Neuronal stem cell (in vitro differentiated cells): ENCODE results near the gene FSTL4.

Experiments
- DNase-seq: peaks from one replicate; pipeline ENCODE4 v3.0.0-alpha.2; 2013; ENCODE audit warnings: low spot score
- H2AFZ ChIP-seq: one replicate; pipeline ENCODE4 v1.6.1; 2013; ENCODE audit warnings: mild to moderate bottlenecking, low read length, inconsistent platforms
- H2AK5ac ChIP-seq: 2 replicates; pipeline ENCODE4 v1.6.1; 2013; ENCODE audit warnings: low read depth, mild to moderate bottlenecking, inconsistent platforms, low read length, moderate library complexity, mixed read lengths
- H2BK120ac ChIP-seq: 2 replicates; pipeline ENCODE4 v1.6.1; 2013; ENCODE audit warnings: low read depth, mild to moderate bottlenecking, inconsistent platforms, low read length, moderate library complexity, mixed read lengths
- H2BK12ac ChIP-seq: one replicate; pipeline ENCODE4 v1.6.1; 2013; ENCODE audit warnings: low read length, inconsistent platforms
- H2BK15ac ChIP-seq: 2 replicates; pipeline ENCODE4 v1.6.1; 2013; ENCODE audit warnings: mild to moderate bottlenecking, low read length, inconsistent platforms, mixed read lengths
- H2BK5ac ChIP-seq: one replicate; pipeline ENCODE4 v1.6.1; 2013; ENCODE audit warnings: inconsistent platforms, mild to moderate bottlenecking, low read length, moderate library complexity
- H3K14ac ChIP-seq: one replicate; pipeline ENCODE4 v1.6.1; 2013; ENCODE audit warnings: low read length, inconsistent platforms
- H3K18ac ChIP-seq: 2 replicates; pipeline ENCODE4 v1.6.1; 2013; ENCODE audit warnings: low read length, inconsistent platforms
- H3K23ac ChIP-seq: 2 replicates; pipeline ENCODE4 v1.6.1; 2013; ENCODE audit warnings: low read depth, mild to moderate bottlenecking, mixed read lengths, low read length, inconsistent platforms; ENCODE audit not compliant: poor library complexity
- H3K27ac ChIP-seq: replicated peaks from 3 replicates; pipeline ENCODE4 v1.5.1; 2013; ENCODE audit warnings: low read length, inconsistent platforms
- H3K27me3 ChIP-seq, 3 experiments: 2 replicates each; pipeline ENCODE4 v1.6.1; 2013; ENCODE audit warnings: low read length in 3 of 3, mild to moderate bottlenecking in 2 of 3, inconsistent platforms in 1 of 3, low read depth in 1 of 3, mixed read lengths in 1 of 3, moderate library complexity in 1 of 3; ENCODE audit not compliant: control insufficient read depth in 3 of 3, insufficient read depth in 3 of 3
- H3K36me3 ChIP-seq, 2 donors: replicated peaks in 1 of 2; 2 replicates each; pipeline ENCODE4 v1.6.1; 2013; ENCODE audit warnings: low read length in 2 of 2; ENCODE audit not compliant: control insufficient read depth in 2 of 2, insufficient read depth in 2 of 2
- H3K4ac ChIP-seq: 2 replicates; pipeline ENCODE4 v1.6.1; 2013; ENCODE audit warnings: inconsistent platforms, mild to moderate bottlenecking, low read length, moderate library complexity
- H3K4me1 ChIP-seq, 2 donors: 1 replicate in 1 of 2; 2 replicates in 1 of 2; pipeline ENCODE4 v1.6.1; 2013; ENCODE audit warnings: low read length in 2 of 2, low read depth in 1 of 2; ENCODE audit not compliant: control insufficient read depth in 2 of 2, insufficient read depth in 1 of 2
- H3K4me2 ChIP-seq: one replicate; pipeline ENCODE4 v1.6.1; 2013; ENCODE audit warnings: mild to moderate bottlenecking, low read length, inconsistent platforms; ENCODE audit not compliant: insufficient read depth, poor library complexity, severe bottlenecking
- H3K4me3 ChIP-seq, 2 donors: 2 replicates each; pipeline ENCODE4 v1.5.1; 2013; ENCODE audit warnings: low read length in 2 of 2, mild to moderate bottlenecking in 2 of 2, inconsistent platforms in 1 of 2, moderate library complexity in 1 of 2
- H3K79me1 ChIP-seq: one replicate; pipeline ENCODE4 v1.6.1; 2013; ENCODE audit warnings: low read depth, mild to moderate bottlenecking, inconsistent platforms, low read length, moderate library complexity
- H3K9ac ChIP-seq: one replicate; pipeline ENCODE4 v1.6.1; 2013; ENCODE audit warnings: mild to moderate bottlenecking, low read depth, low read length, inconsistent platforms; ENCODE audit not compliant: poor library complexity
- H3K9me3 ChIP-seq, 2 donors: replicated peaks in 1 of 2; 2 replicates each; pipeline versions ENCODE3 to v1.6.1; 2013; ENCODE audit warnings: low read length in 2 of 2, mild to moderate bottlenecking in 2 of 2, inconsistent platforms in 1 of 2, low read depth in 1 of 2, mixed read lengths in 1 of 2, moderate library complexity in 1 of 2; ENCODE audit not compliant: control insufficient read depth in 2 of 2, insufficient read depth in 1 of 2
- H4K8ac ChIP-seq: one replicate; pipeline ENCODE4 v1.6.1; 2013; ENCODE audit warnings: low read depth, mild to moderate bottlenecking, inconsistent platforms, low read length, moderate library complexity
- H4K91ac ChIP-seq: one replicate; pipeline ENCODE4 v1.6.1; 2013; ENCODE audit warnings: low read length, low read depth, mild to moderate bottlenecking, inconsistent platforms; ENCODE audit not compliant: poor library complexity
- WGBS, 2 donors: extraction: QIAGEN DNeasy Blood & Tissue Kit; methylation state at CpG; one replicate each; pipeline ENCODE4 v1.1.7; 2013; ENCODE audit warnings: missing lambda C conversion rate in 2 of 2, mixed read lengths in 1 of 2; ENCODE audit not compliant: insufficient read length in 2 of 2, insufficient replicate concordance in 1 of 2; ENCODE audit errors: extremely low coverage in 2 of 2; 5-methylcytosine and 5-hydroxymethylcytosine counted together

FSTL4 gene

DNA sequence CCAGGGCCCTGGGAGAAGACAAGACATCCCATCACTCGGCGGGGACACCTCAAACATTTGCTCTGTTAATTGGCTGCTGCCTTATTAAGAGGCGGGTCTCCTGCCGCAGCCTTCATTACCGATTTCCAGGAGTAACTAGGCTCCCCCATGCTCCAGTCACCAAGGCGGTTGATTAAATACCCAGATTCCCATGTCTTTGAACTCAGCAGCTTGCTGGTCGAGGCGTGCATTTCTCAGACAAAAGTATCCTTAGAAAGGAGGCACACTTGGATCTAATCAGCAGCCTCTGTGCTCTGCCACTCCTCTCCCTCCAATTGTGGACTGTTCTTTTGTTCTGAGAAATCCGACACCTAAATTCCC is 228.8 kb downstream of the FSTL4 start:
- H3K27ac ChIP-seq = peak overlapping the region; percentile 12
- H3K14ac ChIP-seq = no peak overlapping the region
- no peak overlapping the region for H2BK120ac ChIP-seq
- no peak overlapping the region for H2BK12ac ChIP-seq
- H3K4me3 ChIP-seq = no peak overlapping the region
- H3K79me1 ChIP-seq = no peaks in the 10 kb centered on the region
- peaks cover 2 to 18% of the 10 kb centered on the region in 2 donors for H3K4me1 ChIP-seq
- H3K4me2 ChIP-seq = no peak overlapping the region
- H2BK15ac ChIP-seq = no peak overlapping the region
- DNase-seq = peak; percentile 45
- H2AFZ ChIP-seq = peak overlapping the region; percentile 61
- H3K9ac ChIP-seq = no peak overlapping the region
- no peak overlapping the region for H3K23ac ChIP-seq
- no peak overlapping the region for H4K91ac ChIP-seq
- H3K4ac ChIP-seq = no peak overlapping the region
- peaks cover 0 to 40% (median 0%) of the 10 kb centered on the region in 3 experiments for H3K27me3 ChIP-seq
- no peak overlapping the region for H4K8ac ChIP-seq
- no peak overlapping the region for H3K18ac ChIP-seq
- H3K36me3 ChIP-seq = no peaks in the 10 kb centered on the region
- H2BK5ac ChIP-seq = no peak overlapping the region
- H2AK5ac ChIP-seq = no peak overlapping the region
- no peaks in the 10 kb centered on the region for H3K9me3 ChIP-seq
- no CpG with 5 or more reads among the region's 9 CpGs for whole genome bisulfite sequencing, 2 donors

DNA sequence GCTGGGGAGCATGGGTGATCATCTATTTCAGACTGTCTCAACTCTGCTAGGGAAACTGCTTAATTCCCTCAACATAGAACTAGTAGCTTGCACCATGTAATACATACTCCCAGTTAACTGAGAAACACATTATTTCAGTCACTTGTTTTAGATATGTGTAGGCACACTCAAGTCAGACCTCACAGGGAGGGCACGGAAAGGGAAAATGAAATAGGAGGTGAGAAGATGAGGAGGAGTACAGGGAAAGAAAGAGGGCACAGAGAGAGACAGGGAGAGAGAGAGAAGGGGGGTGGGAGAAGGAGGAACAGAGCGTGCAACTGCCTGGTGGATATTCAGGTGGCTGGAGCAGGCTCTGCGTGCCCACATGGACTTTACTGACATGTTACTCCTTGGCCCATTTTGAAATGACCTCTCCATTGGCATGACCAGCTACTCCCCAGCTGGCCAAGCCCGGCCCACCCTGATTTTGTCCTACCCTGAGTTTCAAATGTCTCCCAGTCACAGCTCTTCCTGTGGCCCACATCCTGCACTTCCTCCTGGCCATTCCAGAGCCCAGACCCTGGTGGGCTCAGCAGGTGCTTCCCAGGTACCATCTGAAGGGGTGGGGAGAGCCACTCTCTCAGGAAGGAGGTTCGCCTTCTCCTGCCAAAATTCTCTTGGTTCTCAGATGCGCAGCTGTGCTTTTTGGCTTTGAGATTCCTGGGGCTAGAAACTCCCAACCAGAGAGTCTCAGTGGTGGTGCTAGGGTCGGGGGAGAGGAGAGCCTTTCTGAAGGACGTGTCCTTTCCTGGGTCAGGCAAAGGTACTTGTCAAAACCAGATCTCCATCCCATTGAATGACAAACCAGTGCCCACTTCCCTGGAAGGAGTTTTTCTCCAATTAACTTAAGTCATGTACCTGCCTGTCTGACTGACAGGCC is 229.4 kb downstream of the FSTL4 start:
- Histone ChIP-seq H3K4me2 (no peak overlapping the region), H3K4me3 (no peak overlapping the region), H2BK15ac (no peak overlapping the region), H2AFZ (peak overlapping the region; percentile 61), H3K23ac (no peak overlapping the region), H3K4me1 (peaks cover 2 to 18% of the 10 kb centered on the region in 2 donors), H3K9me3 (peaks cover 0 to 6% of the 10 kb centered on the region in 2 donors), H3K9ac (no peak overlapping the region), H3K27me3 (peaks cover 0 to 40% (median 0%) of the 10 kb centered on the region in 3 experiments), H3K36me3 (no peaks in the 10 kb centered on the region), H4K8ac (no peak overlapping the region), H4K91ac (no peak overlapping the region), H2AK5ac (peak overlapping the region; percentile 66), H2BK120ac (no peak overlapping the region), H2BK5ac (no peak overlapping the region), H3K27ac (peak overlapping the region; percentile 12), H3K79me1 (no peaks in the 10 kb centered on the region), H3K18ac (peak overlapping the region; percentile 12), H3K4ac (no peak overlapping the region), H3K14ac (no peak overlapping the region), H2BK12ac (peak overlapping the region; percentile 84)
- no CpG with 5 or more reads among the region's 8 CpGs for WGBS, 2 donors
- no peak for DNase-seq

DNA sequence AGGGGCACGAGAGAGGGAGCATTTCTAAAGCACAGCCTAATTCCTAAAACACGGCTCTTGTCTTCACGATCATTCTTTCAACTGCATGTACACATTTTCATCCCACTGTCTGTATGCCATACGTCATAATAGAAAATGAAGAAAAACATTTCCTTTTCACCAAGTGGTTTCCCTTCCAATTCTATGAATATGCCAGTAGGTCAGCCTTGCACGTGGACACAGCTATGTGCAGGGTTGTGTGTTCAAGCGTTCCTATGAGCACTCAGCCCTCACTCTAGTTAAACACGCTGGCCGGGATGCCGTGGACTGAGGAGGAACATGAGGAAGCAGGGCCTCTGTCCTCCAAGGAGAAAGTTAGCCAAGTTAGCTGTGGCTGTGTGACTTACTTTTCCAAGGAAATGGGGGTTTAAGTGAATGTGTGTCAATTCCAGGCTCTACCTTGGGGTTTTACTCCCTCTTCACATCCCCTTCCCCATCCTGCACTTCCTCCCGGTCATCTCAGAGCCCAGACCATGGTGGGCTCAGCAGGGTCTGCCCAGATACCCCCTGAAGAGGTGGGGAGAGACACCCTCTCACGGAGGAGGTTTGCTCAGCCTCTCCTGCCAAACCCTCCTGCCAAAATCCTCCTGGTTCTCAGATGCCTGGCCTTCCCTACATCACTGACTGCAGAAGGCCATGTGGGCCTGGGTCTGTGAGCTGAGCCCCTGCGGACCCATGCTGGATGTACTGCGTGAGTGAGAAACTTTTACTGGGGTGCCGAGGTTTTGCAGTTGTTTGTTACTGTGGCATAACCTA is 230.6 kb downstream of the FSTL4 start:
- Histone ChIP-seq H2AK5ac (peak overlapping the region; percentile 20), H3K4me3 (no peak overlapping the region), H3K79me1 (no peaks in the 10 kb centered on the region), H3K36me3 (no peaks in the 10 kb centered on the region), H3K4me2 (no peak overlapping the region), H3K4ac (no peak overlapping the region), H2BK120ac (no peak overlapping the region), H3K27ac (no peak overlapping the region), H2BK15ac (no peak overlapping the region), H4K8ac (no peak overlapping the region), H3K9me3 (peaks cover 5 to 14% of the 10 kb centered on the region in 2 donors), H2BK12ac (no peak overlapping the region), H3K9ac (no peak overlapping the region), H2AFZ (no peak overlapping the region), H3K27me3 (peaks cover 0 to 36% (median 0%) of the 10 kb centered on the region in 3 experiments), H3K18ac (peak overlapping the region; percentile 23), H4K91ac (no peak overlapping the region), H3K23ac (no peak overlapping the region), H3K4me1 (peaks cover 2 to 18% of the 10 kb centered on the region in 2 donors), H2BK5ac (no peak overlapping the region), H3K14ac (no peak overlapping the region)
- no CpG with 5 or more reads among the region's 14 CpGs for WGBS, 2 donors
- no peak for DNase-seq

DNA sequence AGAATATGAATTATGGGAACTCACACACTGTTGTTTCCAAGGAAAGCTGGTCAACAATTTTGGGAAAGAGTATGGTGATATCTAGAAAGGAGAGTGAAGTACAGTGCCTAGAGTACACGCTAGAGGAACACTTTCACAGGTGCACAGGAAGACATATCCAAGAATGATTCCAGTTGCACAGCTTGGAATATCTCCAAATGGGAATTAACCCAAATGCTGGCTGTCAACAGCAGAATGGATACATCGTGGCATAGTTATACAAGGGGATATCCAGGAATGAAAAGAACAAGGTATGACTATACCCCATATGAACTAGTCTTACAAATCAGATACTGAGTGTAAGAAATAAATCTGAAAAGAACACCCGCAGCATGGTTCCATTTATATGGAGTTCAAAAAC is 231.3 kb downstream of the FSTL4 start:
- Histone ChIP-seq H3K36me3 (no peaks in the 10 kb centered on the region), H3K23ac (no peak overlapping the region), H2BK12ac (no peak overlapping the region), H3K9ac (no peak overlapping the region), H3K79me1 (no peaks in the 10 kb centered on the region), H2AK5ac (no peak overlapping the region), H3K9me3 (peaks cover 6 to 14% of the 10 kb centered on the region in 2 donors), H2AFZ (no peak overlapping the region), H3K18ac (no peak overlapping the region), H3K27ac (no peak overlapping the region), H2BK120ac (no peak overlapping the region), H4K8ac (no peak overlapping the region), H3K4ac (no peak overlapping the region), H3K4me1 (peaks cover 2 to 18% of the 10 kb centered on the region in 2 donors), H3K27me3 (peaks cover 0 to 36% (median 0%) of the 10 kb centered on the region in 3 experiments), H2BK15ac (no peak overlapping the region), H4K91ac (no peak overlapping the region), H2BK5ac (no peak overlapping the region), H3K4me3 (no peak overlapping the region), H3K14ac (no peak overlapping the region), H3K4me2 (no peak overlapping the region)
- no peak for DNase-seq
- no CpG with 5 or more reads among the region's 3 CpGs for WGBS, 2 donors
